GM12874 (cell line): Measurements from ENCODE around the gene CNFN.

Experiments
- CTCF ChIP-seq: IDR thresholded peaks from 2 replicates; pipeline ENCODE4 v1.5.1; 2011; ENCODE audit warnings: low read depth, mild to moderate bottlenecking, control low read depth, low read length, moderate library complexity; ENCODE audit not compliant: insufficient read depth

The CNFN gene

DNA sequence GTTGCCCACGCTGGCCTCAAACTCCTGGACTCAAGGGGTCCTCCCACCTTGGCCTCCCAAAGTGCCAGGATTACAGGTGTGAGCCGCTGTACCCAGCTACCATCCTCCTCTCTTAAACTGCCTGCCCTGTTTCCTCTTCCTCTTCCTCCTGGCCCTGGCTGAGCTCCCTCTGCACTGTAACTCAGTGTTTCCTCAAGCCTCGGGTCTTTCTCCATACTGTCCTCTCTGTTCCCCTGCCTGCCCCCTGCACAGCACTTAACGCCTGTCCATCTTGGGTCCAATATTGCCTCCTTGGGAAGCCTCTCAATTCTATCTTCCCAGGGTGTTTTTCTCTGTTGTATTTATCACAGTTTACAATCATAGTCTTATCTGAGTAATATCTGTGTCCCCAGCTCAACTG is 31.0 kb upstream of the CNFN start:
- TF ChIP-seq CTCF = no peak

- TF ChIP-seq CTCF = peak; percentile 96
Measured at GRCh38 chr19:42420055-42420544, 30.0 kb upstream of the CNFN start.

DNA sequence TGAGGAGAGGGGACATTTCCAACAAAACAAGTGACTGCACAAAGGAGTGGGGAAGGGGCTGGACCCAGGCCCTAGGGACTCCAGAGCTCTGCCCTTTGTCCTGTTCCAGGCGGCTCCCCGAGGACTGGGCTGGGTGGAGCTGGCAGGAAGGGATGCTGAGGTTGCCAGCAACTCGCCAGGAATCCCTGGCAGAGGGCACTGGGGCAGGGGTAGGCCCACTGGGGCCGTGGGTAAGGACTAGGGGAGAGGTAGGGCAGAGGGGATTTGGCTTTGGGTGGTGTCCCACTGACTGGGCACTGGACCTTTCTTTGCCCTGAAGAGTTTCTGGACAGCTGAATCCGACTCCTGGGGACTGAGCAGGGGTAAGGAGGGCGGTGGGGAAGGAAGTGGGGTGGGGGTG is 29.2 kb upstream of the CNFN start:
- TF ChIP-seq CTCF = no peak

- no peak for TF ChIP-seq CTCF
Measured at GRCh38 chr19:42412661-42413076, 22.6 kb upstream of the CNFN start.

- no peak for TF ChIP-seq CTCF
Measured at GRCh38 chr19:42412227-42412626, 22.1 kb upstream of the CNFN start.

- TF ChIP-seq CTCF = no peak
Measured at GRCh38 chr19:42411581-42412178, 21.6 kb upstream of the CNFN start.

DNA sequence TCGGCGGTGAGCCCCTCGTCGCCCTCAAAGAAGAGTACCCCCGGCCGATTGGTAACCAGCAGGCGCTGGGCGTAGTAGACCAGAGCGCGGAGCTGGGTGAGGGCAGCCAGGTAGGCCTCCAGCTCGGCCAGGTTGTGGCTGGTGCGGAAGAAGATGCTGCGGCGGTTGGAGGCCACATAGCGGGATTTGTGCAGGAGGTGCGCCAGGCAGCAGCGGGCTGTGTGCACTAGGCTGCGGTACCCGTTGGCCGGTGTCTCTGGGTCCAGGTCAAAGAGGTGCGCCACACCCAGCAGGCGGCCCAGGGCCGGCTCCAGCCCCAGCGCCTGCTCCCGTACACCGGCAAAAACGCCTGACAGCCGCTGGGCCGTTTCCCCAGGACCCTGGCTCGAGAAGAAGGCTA is 20.3 kb upstream of the CNFN start:
- no peak for TF ChIP-seq CTCF
